Esophagus muscularis mucosa (tissue), 4 donors: ENCODE data around the gene FADS6.

Experiments
- CTCF ChIP-seq, 3 experiments: fragments of 200-600 bp in 2 of 3; fragments of 450-650 bp in 1 of 3; sonication (generic) in 2 of 3; IDR thresholded peaks; one replicate each; pipeline ENCODE4 v1.5.1; 2017 to 2019; ENCODE audit warnings: antibody characterized with exemption in 3 of 3, mild to moderate bottlenecking in 2 of 3, moderate library complexity in 1 of 3
- EP300 ChIP-seq: sonication (generic); formaldehyde crosslinking; IDR thresholded peaks from one replicate; pipeline ENCODE4 v1.6.1; 2017; ENCODE audit warnings: antibody characterized with exemption
- POLR2AphosphoS5 ChIP-seq, 2 donors: sonication (generic); formaldehyde crosslinking; IDR thresholded peaks; one replicate each; pipeline ENCODE4 v1.6.1; 2017; ENCODE audit warnings: antibody characterized with exemption in 2 of 2

- TF ChIP-seq CTCF (IDR thresholded peaks at IDR 0.05): no peak
- TF ChIP-seq EP300: no peak
- no peak for TF ChIP-seq POLR2AphosphoS5 (IDR thresholded peaks at IDR 0.05)
These were observed 56.6 kb downstream of the FADS6 start for GRCh38 chr17:74836691-74837467.
